ENCODE measurements around the gene MCRIP1.

The MCRIP1 gene

DNA sequence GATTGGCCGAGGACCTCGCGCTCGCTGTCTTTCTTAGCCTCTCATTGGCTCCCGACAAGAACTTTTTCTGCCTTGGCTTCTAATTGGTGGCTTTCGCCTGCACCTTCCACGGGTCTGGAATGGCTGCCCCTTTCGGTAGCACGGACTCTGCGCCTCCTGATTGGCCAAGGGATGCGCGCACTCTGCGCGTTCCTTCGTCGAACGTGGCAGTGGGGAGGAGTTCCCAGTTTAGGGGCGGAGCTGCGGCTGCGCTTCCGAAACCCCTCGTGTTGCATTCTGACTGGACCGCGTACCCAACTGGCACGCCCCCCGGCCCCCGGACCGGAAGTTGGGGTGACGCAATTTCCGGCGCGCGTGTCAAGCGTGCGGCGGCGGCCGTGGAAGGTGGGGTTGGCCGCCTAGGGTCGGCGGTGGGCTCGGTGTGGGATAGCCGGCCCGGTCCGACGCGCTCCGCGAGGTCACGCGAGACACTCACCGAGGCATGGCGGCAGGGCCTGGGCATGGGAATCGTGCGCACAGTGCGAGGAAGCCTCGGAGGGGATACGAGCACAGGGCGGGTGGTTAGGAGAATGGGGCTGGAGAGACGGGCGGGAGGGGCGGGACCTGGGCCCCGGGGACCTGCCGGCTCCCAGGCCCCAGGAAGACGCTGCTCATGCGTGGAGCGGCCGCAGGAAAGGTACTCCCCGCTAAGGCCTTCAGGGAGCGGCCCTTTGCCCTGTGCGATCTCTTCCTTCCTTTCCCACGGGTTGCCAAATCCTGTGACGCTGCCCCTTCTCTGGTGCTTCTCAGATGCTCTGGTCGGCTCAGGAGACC lies 27.9 kb upstream of the MCRIP1 start:
- Histone ChIP-seq H3K4me3 (ENCODE audit: insufficient read depth, low read depth, low read length) (peak overlapping the region; percentile 80), H3K27ac (ENCODE audit: insufficient read depth, low read depth, low read length, poor library complexity, severe bottlenecking) (peak overlapping the region; percentile 69), H3K36me3 (ENCODE audit: control insufficient read depth, insufficient read depth, low read length) (peaks cover 18% of the 10 kb centered on the region), H3K9me3 (ENCODE audit: control insufficient read depth, low read length) (no peaks in the 10 kb centered on the region), H3K27me3 (ENCODE audit: control insufficient read depth, insufficient read depth, low read length, poor library complexity, severe bottlenecking) (no peaks in the 10 kb centered on the region), H3K4me1 (ENCODE audit: control insufficient read depth, insufficient read depth, low read length) (peaks cover 9% of the 10 kb centered on the region)
- WGBS, 2 experiments = 0% methylated on average over 74 of the region's 74 CpGs

DNA sequence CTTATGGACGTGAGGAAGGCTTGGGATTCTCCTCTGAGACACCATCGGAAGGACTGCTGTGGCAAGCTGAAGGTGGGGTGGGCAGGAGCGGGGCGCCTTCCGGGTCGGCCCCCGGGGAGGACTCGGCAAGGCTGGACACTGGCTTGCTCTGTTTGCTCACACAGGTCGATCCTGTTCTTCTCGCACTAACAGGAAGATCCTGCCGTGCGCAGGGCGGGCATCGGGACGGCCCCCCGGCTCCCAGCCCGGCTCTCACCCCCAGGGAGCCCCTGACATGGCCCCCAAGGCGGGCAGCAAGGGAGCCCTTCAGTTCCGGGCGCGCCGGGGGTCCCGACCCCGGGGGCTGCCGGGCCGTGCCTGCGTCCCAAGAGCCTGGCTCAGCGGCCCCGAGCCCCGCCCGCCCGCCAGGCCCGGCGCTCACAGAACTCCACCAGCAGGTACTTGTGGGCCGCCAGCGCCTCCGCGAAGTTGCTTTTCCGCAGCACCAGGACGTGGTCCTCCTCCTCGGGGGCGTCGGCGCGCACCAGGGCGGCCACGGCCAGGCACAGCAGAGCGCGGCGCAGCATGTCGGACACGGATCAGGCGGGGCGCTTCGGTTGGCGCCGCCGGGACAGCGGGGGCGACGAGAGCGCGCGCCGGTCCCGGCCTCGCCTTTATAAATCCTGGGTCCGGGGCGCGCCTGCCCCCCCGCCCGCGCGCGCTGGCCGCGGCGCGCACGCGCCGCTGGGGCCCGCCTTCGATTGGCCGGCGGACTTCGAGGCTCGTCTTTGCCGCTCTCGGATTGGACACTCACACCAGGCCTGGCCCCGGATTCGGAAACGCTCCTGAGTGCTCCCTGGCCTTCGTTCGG lies 27.0 kb upstream of the MCRIP1 start, which contains the start of gene P4HB:
TSS of gene P4HB (minus strand) at position 630 of the 850 bp plus-strand sequence. CDS start at position 566, 64 bp downstream.
- H3K27me3 ChIP-seq (ENCODE audit: control insufficient read depth, insufficient read depth, low read length, poor library complexity, severe bottlenecking) = no peaks in the 10 kb centered on the region
- peaks cover 9% of the 10 kb centered on the region for H3K4me1 ChIP-seq (ENCODE audit: control insufficient read depth, insufficient read depth, low read length)
- whole genome bisulfite sequencing, 2 experiments = 0% methylated on average over 95 of the region's 95 CpGs
- no peaks in the 10 kb centered on the region for H3K9me3 ChIP-seq (ENCODE audit: control insufficient read depth, low read length)
- H3K4me3 ChIP-seq (ENCODE audit: insufficient read depth, low read depth, low read length) = peak within 1 kb of the TSS; percentile 94
- peaks cover 20% of the 10 kb centered on the region for H3K36me3 ChIP-seq (ENCODE audit: control insufficient read depth, insufficient read depth, low read length)
- H3K27ac ChIP-seq (ENCODE audit: insufficient read depth, low read depth, low read length, poor library complexity, severe bottlenecking) = peak within 1 kb of the TSS; percentile 77

DNA sequence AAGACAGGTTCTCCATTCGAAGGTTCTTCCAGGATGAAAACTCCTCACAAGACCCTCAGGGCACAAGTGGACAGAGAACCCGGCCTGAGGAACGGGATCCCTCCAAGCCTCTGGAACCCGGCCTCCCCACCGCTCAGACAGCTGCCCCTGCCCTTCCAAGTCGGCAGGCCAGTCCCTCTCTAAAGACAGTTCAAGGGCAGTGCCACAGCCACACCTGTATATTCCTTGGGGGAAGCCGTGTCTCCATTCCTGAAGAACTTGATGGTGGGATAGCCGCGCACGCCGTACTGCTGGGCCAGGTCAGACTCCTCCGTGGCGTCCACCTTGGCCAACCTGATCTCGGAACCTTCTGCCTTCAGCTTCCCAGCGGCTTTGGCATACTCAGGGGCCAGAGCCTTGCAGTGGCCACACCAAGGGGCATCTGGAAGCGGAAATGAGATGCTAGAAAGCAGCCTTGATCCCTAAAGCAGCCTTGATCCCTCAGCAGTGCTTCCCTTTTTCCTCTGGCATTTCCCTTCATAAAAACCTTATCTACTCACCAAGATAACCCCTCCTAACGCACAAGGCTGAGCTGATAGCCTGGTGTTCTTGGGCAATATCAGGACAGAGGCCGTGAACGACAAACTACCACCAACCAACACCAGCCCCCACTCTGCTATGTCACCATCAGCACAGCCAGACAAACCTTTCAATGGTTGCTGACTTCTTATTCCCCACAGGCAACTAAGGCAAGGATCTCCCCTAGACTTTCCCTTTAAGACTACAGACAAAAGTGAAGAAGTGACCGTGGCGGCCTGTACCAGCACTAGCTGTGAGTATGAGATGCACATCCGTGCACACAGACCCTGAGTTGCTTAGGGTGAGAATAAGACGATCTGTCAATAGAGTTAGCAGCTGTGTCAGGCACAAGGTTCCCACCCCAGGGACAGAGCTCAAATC lies 26.1 kb upstream of the MCRIP1 start:
- Histone ChIP-seq H3K9me3 (ENCODE audit: control insufficient read depth, low read length) (no peaks in the 10 kb centered on the region), H3K27ac (ENCODE audit: insufficient read depth, low read depth, low read length, poor library complexity, severe bottlenecking) (no peak overlapping the region), H3K36me3 (ENCODE audit: control insufficient read depth, insufficient read depth, low read length) (peaks cover 28% of the 10 kb centered on the region), H3K4me3 (ENCODE audit: insufficient read depth, low read depth, low read length) (peak overlapping the region; percentile 94), H3K27me3 (ENCODE audit: control insufficient read depth, insufficient read depth, low read length, poor library complexity, severe bottlenecking) (no peaks in the 10 kb centered on the region), H3K4me1 (ENCODE audit: control insufficient read depth, insufficient read depth, low read length) (peaks cover 9% of the 10 kb centered on the region)
- 77 to 81% methylated on average over 23 of the region's 23 CpGs for WGBS, 2 experiments

DNA sequence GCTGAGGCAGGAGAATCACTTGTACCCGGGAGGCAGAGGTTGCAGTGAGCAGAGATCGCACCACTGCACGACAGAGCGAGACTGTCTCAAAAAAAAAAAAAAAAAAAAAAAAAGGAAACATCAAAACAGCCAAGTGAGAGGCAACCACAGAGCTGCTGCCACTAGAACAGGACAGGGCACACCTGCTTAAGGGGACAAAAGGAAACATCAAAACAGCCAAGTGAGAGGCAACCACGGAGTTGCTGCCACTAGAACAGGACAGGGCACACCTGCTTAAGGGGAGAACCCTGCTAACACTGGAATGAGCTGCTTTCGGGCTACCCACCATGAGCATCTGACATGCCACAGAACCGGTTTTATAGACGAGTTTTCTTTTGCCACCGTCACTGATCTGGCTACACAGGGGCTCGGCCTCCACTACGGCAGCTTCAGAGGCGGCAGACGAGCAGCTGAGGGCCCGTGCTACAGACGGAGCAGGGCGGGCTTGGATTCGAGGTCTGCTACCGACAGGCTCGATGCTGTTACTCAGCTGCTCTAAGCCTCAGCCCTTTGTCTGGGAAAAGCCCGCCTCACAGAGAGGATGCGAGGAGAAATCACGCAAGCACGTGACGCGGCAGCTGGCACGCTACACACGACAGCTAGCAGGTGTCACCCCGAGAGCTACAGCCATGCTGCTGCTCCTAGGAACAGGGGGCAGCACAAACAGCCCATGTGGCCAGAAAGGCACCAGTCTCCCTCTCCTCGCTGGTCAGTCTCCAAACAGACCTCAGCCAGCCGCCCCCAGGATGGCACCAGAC lies 25.3 kb upstream of the MCRIP1 start:
- Histone ChIP-seq H3K27me3 (ENCODE audit: control insufficient read depth, insufficient read depth, low read length, poor library complexity, severe bottlenecking) (no peaks in the 10 kb centered on the region), H3K36me3 (ENCODE audit: control insufficient read depth, insufficient read depth, low read length) (peaks cover 33% of the 10 kb centered on the region), H3K9me3 (ENCODE audit: control insufficient read depth, low read length) (no peaks in the 10 kb centered on the region), H3K4me1 (ENCODE audit: control insufficient read depth, insufficient read depth, low read length) (peaks cover 9% of the 10 kb centered on the region), H3K27ac (ENCODE audit: insufficient read depth, low read depth, low read length, poor library complexity, severe bottlenecking) (no peak overlapping the region), H3K4me3 (ENCODE audit: insufficient read depth, low read depth, low read length) (no peak overlapping the region)
- WGBS, 2 experiments = 94% methylated on average over 30 of the region's 30 CpGs

DNA sequence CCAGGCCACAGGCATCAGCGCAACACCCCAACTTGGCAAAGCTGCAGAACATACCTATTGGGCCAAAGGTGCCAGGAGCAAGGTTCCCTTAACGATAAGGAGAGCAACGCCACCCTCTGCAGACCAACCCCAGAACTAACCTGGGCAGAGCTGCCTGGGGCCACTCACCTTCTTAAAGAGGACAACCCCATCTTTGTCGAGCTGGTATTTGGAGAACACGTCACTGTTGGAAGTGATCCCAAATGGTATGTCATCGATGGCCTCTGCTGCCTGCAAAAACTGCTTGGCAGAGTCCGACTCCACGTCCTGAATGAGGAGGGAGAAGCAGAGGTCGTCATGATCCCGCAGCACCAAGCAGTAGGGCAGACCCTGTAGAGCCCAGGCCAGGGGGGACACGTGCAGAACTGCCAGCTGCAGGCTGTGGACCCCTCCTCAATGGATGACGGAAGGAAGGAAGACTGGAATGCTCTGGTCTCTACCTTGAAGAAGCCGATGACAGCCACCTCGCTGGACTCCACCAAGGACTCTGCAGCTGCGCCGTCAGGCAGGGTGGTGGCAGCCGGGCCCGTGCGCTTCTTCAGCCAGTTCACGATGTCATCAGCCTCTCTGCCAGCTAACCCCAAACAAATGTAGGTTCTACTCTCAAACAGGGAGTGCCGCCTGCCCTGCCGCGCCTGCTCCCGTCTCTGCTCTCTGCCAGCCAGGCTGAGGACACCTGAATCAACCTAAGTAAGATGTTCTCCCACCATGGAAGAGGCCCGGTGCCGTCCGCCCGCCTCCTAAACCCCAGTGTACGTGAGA lies 22.1 kb upstream of the MCRIP1 start:
- WGBS, 2 experiments = 95% methylated on average over 29 of the region's 29 CpGs
- Histone ChIP-seq H3K27ac (ENCODE audit: insufficient read depth, low read depth, low read length, poor library complexity, severe bottlenecking) (no peak overlapping the region), H3K27me3 (ENCODE audit: control insufficient read depth, insufficient read depth, low read length, poor library complexity, severe bottlenecking) (no peaks in the 10 kb centered on the region), H3K4me1 (ENCODE audit: control insufficient read depth, insufficient read depth, low read length) (peaks cover 9% of the 10 kb centered on the region), H3K9me3 (ENCODE audit: control insufficient read depth, low read length) (no peaks in the 10 kb centered on the region), H3K36me3 (ENCODE audit: control insufficient read depth, insufficient read depth, low read length) (peaks cover 53% of the 10 kb centered on the region), H3K4me3 (ENCODE audit: insufficient read depth, low read depth, low read length) (no peak overlapping the region)

DNA sequence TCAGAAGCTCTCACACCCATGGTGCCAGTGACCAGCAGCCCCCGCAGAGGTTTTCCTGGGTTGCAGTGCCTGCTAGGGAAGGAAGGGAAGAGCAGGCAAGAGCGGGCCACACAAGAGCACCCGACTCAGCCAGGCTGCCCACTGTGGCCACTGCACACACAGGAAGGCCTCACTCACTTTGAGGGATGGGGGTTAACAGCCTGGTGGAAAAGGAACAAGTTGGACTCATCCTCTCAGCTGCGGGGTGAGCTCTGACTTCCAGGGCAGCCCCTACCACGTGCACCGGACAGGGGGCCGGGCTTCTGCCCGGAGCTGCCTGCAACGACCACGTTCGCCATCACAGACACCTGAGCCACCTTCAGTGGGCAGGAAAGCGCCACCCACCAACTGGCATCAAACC lies 19.1 kb upstream of the MCRIP1 start:
- no peak overlapping the region for H3K27ac ChIP-seq (ENCODE audit: insufficient read depth, low read depth, low read length, poor library complexity, severe bottlenecking)
- no peaks in the 10 kb centered on the region for H3K9me3 ChIP-seq (ENCODE audit: control insufficient read depth, low read length)
- no peaks in the 10 kb centered on the region for H3K4me1 ChIP-seq (ENCODE audit: control insufficient read depth, insufficient read depth, low read length)
- H3K36me3 ChIP-seq (ENCODE audit: control insufficient read depth, insufficient read depth, low read length) = peaks cover 50% of the 10 kb centered on the region
- H3K27me3 ChIP-seq (ENCODE audit: control insufficient read depth, insufficient read depth, low read length, poor library complexity, severe bottlenecking) = no peaks in the 10 kb centered on the region
- H3K4me3 ChIP-seq (ENCODE audit: insufficient read depth, low read depth, low read length) = no peak overlapping the region
- WGBS, 2 experiments = 96 to 98% methylated on average over 12 of the region's 12 CpGs

DNA sequence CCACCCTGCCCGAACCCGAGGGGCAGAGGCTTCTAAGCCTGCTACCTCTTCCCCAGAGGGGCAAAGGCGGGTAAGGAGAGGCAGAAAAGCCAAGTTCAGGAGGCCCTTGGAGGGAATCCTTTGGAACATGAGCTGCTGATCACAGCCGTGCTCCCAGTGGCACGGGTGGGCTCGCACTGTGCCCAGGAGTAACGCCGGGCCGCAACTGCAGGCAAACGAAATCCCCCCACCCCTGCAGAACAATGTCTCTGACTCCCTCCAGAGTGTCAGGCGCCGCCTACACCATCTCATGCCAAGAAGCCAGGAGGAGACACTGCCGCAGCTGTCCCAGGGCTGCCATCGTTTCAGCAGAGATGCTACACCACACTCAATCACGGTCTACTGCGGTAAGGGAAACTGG lies 18.3 kb upstream of the MCRIP1 start:
- H3K4me3 ChIP-seq (ENCODE audit: insufficient read depth, low read depth, low read length) = no peak overlapping the region
- no peaks in the 10 kb centered on the region for H3K4me1 ChIP-seq (ENCODE audit: control insufficient read depth, insufficient read depth, low read length)
- no peak overlapping the region for H3K27ac ChIP-seq (ENCODE audit: insufficient read depth, low read depth, low read length, poor library complexity, severe bottlenecking)
- no peaks in the 10 kb centered on the region for H3K27me3 ChIP-seq (ENCODE audit: control insufficient read depth, insufficient read depth, low read length, poor library complexity, severe bottlenecking)
- WGBS, 2 experiments = 96% methylated on average over 16 of the region's 16 CpGs
- H3K36me3 ChIP-seq (ENCODE audit: control insufficient read depth, insufficient read depth, low read length) = peaks cover 59% of the 10 kb centered on the region
- no peaks in the 10 kb centered on the region for H3K9me3 ChIP-seq (ENCODE audit: control insufficient read depth, low read length)

DNA sequence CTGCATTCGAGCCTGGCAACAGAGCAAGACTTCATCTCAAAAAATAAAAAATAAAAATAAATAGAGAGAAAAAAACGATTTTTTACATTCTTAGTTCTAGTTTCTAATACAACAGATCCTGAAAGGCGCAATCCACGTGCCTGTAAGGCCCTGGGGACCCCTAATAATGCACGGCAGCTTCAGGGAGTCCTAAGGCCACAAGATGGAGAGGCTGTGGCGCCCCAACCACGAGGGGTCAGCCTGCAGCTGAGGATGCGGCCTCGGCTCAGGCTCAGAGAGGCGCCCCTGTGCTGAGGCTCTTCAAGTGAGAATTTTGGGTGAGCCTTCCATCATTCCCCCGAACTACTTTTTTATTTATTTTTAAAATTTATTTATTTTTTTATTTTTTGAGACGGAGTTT lies 16.4 kb upstream of the MCRIP1 start:
- Histone ChIP-seq H3K27ac (ENCODE audit: insufficient read depth, low read depth, low read length, poor library complexity, severe bottlenecking) (no peak overlapping the region), H3K4me1 (ENCODE audit: control insufficient read depth, insufficient read depth, low read length) (no peaks in the 10 kb centered on the region), H3K36me3 (ENCODE audit: control insufficient read depth, insufficient read depth, low read length) (peaks cover 69% of the 10 kb centered on the region), H3K9me3 (ENCODE audit: control insufficient read depth, low read length) (no peaks in the 10 kb centered on the region), H3K4me3 (ENCODE audit: insufficient read depth, low read depth, low read length) (no peak overlapping the region), H3K27me3 (ENCODE audit: control insufficient read depth, insufficient read depth, low read length, poor library complexity, severe bottlenecking) (no peaks in the 10 kb centered on the region)
- WGBS, 2 experiments = 92 to 96% methylated on average over 10 to 12 of the region's 12 CpGs

All from ectodermal cell (in vitro differentiated cells).